ENCODE measurements around the gene TMEM270. TPM values are rescaled to one million over a fixed set of nuclear protein-coding genes. Genes with fewer than 3 reads are reported as not detected.

TMEM270 gene
- polyA plus RNA-seq, 3 donors: not detected

DNA sequence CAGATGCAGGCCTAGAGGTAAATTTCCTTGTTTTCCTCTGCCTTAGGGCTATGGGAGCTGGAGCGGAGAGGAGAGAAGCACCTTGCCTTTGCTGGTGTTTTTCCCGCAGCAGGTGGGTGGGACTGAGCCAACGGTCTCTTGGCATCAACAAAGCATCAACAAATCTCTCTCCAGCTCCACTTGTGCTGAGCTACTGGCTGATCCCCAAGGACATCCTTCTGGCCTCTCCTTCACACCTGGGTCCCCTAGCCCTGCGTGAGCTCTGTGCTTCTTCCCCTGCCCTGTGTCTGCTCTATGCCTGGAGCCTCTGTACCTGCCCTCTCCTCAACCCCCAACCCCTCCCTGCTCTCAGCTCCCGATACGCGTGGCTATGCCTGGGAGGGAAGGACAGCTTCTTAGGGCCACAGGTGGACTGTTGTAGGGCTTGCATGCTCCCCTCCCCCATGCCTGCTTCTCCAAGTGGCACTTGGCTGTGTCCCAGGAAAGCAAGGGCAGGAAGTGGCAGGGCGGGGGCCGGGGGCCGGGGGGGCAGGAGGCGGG is 33.3 kb upstream of the TMEM270 start:
- Histone ChIP-seq H3K27ac (ENCODE audit: low read depth in 1 of 2, low read length in 2 of 2) (no peak overlapping the region), H3K4me3 (replicated peaks in 1 of 3; ENCODE audit: low read depth in 2 of 3, low read length in 3 of 3) (peak overlapping the region in 1 of 3 experiments; percentile 59), H3K79me2 (ENCODE audit: insufficient read depth, low read length) (no peaks in the 10 kb centered on the region), H3K4me2 (replicated peaks; ENCODE audit: extremely low read depth, low read length, poor library complexity, severe bottlenecking) (peak overlapping the region; percentile 15), H3K36me3 (replicated peaks in 1 of 2; ENCODE audit: control insufficient read depth in 1 of 2, insufficient read depth in 2 of 2, low read length in 2 of 2) (no peaks in the 10 kb centered on the region), H3K9me3 (replicated peaks in 1 of 2; ENCODE audit: control insufficient read depth in 1 of 2, insufficient read depth in 1 of 2, low read length in 2 of 2) (no peaks in the 10 kb centered on the region), H2AFZ (ENCODE audit: insufficient read depth, low read depth, low read length, poor library complexity, severe bottlenecking) (no peak overlapping the region), H3K9ac (ENCODE audit: insufficient read depth, low read length, poor library complexity, severe bottlenecking) (no peak overlapping the region), H3K27me3 (ENCODE audit: control insufficient read depth in 2 of 2, insufficient read depth in 2 of 2, low read length in 2 of 2) (peaks cover 0 to 17% of the 10 kb centered on the region in 2 donors), H3K4me1 (ENCODE audit: control insufficient read depth in 1 of 2, insufficient read depth in 2 of 2, low read length in 2 of 2) (peaks cover 35 to 43% of the 10 kb centered on the region in 2 donors), H4K20me1 (ENCODE audit: insufficient read depth, low read length) (no peaks in the 10 kb centered on the region)
- no peaks in the 10 kb centered on the region for H3K9me3 Mint-ChIP-seq
- H3K36me3 Mint-ChIP-seq: peaks cover 0 to 2% of the 10 kb centered on the region in 2 donors
- no peak for DNase-seq
- H3K27ac Mint-ChIP-seq: peak overlapping the region in 2 of 7 donors; percentile 54 to 90
- intact Hi-C loops (cut with micrococcal nuclease): loop anchor here (2.0 to 10.0 kb wide), 3 partner anchors 27 to 53 kb away; partner anchors contain the start of genes CLDN3 (in 1 of the 2) and TMEM270 (in 1 of the 2)
- WGBS (ENCODE audit: insufficient coverage): 7% methylated on average over 3 of the region's 11 CpGs
- peaks cover 32 to 53% (median 35%) of the 10 kb centered on the region in 3 donors for H3K27me3 Mint-ChIP-seq (ENCODE audit: low read depth in 3 of 3)
- H3K4me3 Mint-ChIP-seq: peak overlapping the region in 1 of 2 donors; percentile 52
- no peak for TF ChIP-seq CTCF (IDR thresholded peaks at IDR 0.05)
- H3K4me1 Mint-ChIP-seq: peaks cover 39% of the 10 kb centered on the region

DNA sequence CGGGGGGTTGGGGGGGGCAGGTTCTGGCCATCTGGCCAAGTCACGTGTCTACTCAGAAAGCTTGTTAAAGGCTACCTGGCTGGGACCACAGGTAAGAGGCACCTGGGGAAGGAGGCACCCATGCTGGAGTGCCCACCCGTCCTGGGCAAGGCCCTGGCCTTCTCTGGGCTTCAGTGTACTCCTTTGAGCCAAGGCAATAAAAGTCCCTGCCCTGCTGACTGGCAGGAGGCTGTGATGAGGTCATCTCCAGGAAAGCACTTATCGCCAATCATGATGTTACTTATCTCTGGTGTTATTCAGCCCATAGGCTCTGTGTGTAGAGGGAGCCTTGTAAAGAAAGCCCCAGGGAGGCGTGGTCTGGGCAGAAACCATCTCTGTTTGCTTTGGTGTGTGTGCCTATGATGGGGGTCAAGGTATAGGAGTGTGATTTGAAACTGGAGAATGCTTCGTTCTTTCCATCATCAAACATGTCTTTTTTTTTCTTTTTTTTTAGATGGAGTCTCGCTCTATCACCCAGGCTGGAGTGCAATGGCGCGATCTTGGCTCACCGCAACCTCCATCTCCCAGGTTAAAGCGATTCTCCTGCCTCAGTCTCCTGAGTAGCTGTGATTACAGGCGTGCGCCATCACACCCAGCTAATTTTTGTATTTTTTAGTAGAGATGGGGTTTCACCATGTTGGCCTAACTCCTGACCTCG is 32.7 kb upstream of the TMEM270 start:
- peak overlapping the region in 1 of 7 donors; percentile 60 for H3K27ac Mint-ChIP-seq
- DNase-seq: peak in 1 of 3 donors; percentile 58
- peaks cover 0 to 2% of the 10 kb centered on the region in 2 donors for H3K36me3 Mint-ChIP-seq
- no peak for TF ChIP-seq CTCF (IDR thresholded peaks at IDR 0.05)
- Histone ChIP-seq H3K4me3 (replicated peaks in 1 of 3; ENCODE audit: low read depth in 2 of 3, low read length in 3 of 3) (no peak overlapping the region), H3K27me3 (ENCODE audit: control insufficient read depth in 2 of 2, insufficient read depth in 2 of 2, low read length in 2 of 2) (peaks cover 0 to 17% of the 10 kb centered on the region in 2 donors), H3K9me3 (replicated peaks in 1 of 2; ENCODE audit: control insufficient read depth in 1 of 2, insufficient read depth in 1 of 2, low read length in 2 of 2) (no peaks in the 10 kb centered on the region), H4K20me1 (ENCODE audit: insufficient read depth, low read length) (no peaks in the 10 kb centered on the region), H3K36me3 (replicated peaks in 1 of 2; ENCODE audit: control insufficient read depth in 1 of 2, insufficient read depth in 2 of 2, low read length in 2 of 2) (no peaks in the 10 kb centered on the region), H3K4me2 (replicated peaks; ENCODE audit: extremely low read depth, low read length, poor library complexity, severe bottlenecking) (no peak overlapping the region), H3K27ac (ENCODE audit: low read depth in 1 of 2, low read length in 2 of 2) (no peak overlapping the region), H3K9ac (ENCODE audit: insufficient read depth, low read length, poor library complexity, severe bottlenecking) (no peak overlapping the region), H3K4me1 (ENCODE audit: control insufficient read depth in 1 of 2, insufficient read depth in 2 of 2, low read length in 2 of 2) (peaks cover 38 to 49% of the 10 kb centered on the region in 2 donors), H2AFZ (ENCODE audit: insufficient read depth, low read depth, low read length, poor library complexity, severe bottlenecking) (no peak overlapping the region), H3K79me2 (ENCODE audit: insufficient read depth, low read length) (no peaks in the 10 kb centered on the region)
- no peaks in the 10 kb centered on the region for H3K9me3 Mint-ChIP-seq
- intact Hi-C loops (cut with micrococcal nuclease): loop anchor here in 1 of 2 donors (5.0 to 10.0 kb wide), 2 partner anchors 34 to 53 kb away; partner anchors contain the start of genes CLDN3 and TMEM270
- peaks cover 42% of the 10 kb centered on the region for H3K4me1 Mint-ChIP-seq
- WGBS (ENCODE audit: insufficient coverage): 69% methylated on average over 9 of the region's 14 CpGs
- H3K27me3 Mint-ChIP-seq (ENCODE audit: low read depth in 3 of 3): peaks cover 29 to 52% (median 32%) of the 10 kb centered on the region in 3 donors
- H3K4me3 Mint-ChIP-seq: peak overlapping the region in 1 of 2 donors; percentile 72

All from CD14-positive monocyte (primary cell).